ENCODE results near the gene NAA11.
"Not testable (repeated sequence)": the region's sequence is repeated elsewhere in the genome, so short reads cannot be mapped to it uniquely, and the experiment has no call there.

The NAA11 gene

DNA sequence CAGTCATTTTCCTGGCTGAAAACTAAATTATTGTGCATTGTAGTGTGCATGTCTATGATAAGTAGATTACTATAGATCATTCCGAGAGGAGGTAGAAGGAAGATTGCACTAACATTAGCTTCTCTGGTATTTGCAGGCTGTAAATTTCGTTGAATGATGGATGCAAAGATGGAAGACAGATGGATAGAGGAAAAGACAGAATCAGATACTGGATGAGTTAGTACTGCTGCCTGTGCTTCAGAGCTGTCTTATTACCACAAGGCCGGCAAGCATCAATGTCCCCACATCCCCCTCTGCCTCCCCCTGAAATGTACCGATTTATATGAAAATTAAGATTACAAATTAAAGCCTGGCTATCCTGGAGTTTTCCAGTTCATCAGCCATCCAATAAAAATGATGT is 17.7 kb downstream of the NAA11 start:
- no peak for DNase-seq

DNA sequence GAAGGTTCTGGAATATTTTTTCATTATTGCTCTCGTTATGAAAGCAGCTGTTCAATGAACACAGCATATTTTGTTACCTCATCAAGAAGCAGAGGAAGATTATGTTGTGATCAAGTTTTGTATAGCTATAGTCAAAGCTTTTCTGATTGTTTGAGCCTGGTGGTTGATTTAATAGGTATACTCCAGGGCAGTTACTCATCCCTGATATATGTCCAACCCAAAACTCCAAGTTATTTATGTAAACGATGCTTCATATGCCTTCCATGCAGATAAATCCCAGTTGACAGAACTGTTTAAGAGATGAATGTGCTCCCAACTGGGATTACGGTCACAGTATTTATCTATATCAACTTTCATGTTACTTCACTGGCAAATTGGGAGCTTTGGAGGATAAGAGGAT is 19.1 kb downstream of the NAA11 start:
- DNase-seq = no peak

DNA sequence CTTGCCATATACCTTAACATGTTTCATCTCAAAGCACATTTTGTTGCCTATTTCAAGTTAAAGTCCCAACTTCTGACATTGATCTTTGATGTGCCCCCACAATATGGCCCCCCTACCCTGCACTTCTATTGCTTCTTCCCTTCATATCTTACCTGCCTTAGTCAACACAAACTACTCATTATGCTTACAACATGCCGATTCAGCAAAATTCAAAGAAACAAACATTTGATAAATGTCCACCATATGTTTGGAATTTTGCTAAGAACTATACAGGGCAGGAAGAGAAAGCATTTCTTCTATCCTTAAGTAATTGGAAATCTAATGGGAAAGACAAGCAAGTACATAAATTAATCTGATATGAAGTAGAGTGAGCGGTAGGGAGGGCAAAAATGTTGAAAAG is 25.6 kb downstream of the NAA11 start:
- DNase-seq = no peak

DNA sequence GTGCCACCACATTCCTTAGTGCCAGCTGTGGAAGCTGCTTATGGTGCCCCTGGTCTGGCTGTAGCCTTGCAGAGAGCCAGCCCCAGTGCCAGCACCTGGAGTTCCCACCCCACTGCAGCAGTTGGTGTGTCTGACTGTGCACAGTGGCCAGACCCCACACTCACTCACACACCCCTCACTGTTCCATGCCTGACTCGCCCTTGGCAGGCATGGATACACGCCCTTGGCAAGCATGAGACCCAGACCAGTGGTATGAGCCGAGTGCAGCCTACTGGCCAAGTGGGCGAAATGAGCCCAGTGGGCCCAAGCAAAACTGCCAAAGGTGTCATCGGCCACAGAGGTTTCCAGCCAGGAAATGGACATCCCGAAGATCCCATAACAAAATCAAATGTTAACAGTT is 27.4 kb downstream of the NAA11 start:
- no peak for DNase-seq

DNA sequence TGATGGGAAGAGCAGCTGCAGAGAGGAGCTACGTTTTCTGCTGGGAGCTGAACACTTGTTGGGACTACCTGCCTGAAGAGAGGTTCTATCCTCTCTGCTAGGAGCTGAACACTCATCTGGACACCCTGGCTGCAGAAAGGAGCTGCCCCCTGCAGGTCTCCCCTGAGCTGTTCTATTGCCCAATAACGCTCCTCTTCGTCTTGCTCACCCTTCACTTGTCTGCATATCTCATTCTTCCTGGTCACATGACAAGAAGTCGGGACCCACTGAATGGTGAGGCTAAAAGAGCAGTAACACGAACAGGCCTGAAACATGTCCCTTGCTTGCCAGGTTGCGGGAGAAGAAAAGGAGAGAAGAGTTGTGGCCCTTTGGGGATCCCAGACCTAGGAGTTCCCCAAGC is 27.8 kb downstream of the NAA11 start:
- DNase-seq = no peak

DNA sequence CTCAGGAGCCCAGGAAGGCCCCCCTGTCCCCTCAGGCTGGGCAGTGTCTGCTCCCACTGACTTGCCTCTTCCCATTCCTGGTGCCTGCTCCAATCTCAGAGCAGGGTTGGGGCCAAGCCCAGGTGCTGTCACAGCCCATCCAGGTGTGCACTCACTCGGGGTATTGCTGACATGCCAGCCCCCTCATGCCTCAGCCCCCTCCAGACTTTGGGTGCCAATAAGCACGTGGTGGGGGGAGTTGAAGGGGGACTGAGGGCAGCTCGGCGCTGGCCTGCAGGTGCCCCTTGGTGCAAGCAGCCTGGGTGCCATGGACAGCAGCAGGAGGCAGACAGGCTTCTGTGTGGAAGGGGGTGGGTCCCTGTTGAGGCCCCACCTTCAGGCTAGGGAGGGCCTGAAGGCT is 28.4 kb downstream of the NAA11 start:
- no peak for DNase-seq

DNA sequence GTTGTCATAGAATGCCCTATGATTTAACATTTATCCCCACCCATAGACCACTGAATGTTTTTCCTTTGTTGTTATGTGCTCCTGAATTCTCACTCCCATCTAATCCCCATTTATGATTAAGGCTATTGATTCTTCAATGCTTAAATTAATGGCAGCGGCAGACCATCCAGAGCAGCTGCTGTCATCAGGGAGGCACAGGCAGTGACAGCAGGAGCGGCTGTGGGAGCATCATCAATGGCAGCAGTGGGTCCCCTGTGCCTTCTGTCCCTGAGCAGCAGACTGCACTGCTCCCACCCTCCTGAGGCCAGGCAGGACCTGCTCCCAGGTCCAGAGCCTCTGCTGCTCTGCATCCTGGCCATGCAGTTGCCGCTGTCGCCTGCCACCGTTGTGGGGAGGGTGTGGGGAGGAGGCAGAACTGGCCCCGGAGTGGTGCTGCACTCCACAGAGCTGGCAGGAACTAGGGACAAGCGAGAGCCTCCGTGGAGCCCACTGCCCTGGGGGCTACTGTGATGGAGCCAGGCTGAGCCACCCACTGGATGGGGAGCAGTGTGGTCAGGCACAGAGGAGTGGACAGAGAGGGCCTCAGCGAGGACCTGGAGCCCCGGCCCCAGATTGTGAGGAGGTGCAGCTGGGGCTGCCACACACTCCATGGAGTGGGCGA is 29.0 kb downstream of the NAA11 start:
- no peak for DNase-seq

DNA sequence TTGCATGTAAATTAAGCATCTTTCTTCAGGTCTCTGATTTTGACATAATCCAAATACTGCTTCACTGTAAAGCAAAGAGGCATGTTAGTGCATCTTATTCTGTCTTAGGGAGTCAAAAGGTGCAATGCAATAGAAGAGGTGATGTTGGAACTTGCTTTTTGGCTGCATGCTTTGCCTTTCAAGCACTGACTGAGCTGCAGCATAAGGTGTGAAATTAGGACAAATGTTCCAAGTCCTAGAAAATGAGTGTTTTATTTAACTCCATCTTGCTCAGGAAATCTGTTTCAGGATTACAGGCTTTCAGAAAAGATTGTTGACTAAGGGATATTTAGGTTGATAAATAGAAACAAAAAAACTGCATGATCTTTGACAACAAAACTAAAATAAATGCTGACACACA is 30.8 kb downstream of the NAA11 start:
- DNase-seq = no peak

DNA sequence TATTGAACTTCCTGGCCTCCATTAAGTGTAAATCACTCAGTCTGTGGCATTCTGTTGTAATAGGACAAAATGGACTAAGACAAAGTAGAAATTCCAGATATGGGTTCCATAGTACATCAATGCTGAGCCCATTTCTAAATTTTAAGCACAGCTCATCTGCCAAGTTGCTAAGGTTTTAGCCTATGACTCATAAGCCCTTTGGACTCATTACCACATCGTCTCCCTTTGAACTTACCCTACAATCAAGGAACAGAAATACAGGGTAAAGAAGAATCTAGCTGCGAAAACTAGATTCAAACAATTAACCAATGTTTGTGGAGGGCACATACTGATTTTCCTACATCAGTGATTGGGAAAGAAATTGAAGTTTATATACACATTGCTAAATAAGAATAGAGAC is 31.8 kb downstream of the NAA11 start:
- no peak for DNase-seq

DNA sequence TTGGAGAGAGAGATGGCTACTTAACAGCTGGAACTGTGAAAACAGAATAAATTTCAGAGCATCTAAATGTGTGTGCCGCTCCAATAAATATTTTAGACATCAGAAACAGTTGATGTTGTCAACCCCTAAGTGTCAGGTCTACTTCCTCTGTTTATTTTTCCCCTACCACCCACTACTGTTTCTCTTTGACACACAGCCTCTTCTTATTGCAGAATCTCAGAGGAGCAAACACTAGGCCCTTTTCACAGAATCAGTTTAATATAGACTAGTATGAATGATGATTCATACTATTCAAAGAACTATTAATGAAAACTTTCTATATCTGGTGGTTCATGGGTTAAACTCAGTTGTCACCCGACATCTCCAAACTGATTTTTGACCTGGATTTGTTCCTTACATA is 33.9 kb downstream of the NAA11 start:
- no peak for DNase-seq

DNA sequence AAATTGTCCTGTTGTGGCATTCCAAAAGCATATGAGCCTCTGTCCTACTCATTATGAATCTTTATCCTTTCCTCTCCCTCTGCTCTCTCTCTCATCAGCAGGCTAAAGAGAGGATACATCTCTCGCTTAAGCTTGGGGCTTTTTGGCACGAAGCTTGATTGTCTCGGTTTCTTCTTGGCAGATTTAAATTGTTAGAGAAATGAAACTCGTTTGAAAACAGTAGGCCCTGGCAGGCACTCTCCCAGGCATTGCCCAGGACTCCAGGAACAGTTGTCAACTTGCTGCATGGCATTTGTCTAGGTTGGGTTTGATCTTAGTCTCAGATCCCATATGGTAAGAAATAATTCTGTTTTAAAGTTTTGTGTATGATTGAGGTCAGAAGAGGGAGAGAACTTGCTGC is 35.5 kb downstream of the NAA11 start:
- DNase-seq = no peak

DNA sequence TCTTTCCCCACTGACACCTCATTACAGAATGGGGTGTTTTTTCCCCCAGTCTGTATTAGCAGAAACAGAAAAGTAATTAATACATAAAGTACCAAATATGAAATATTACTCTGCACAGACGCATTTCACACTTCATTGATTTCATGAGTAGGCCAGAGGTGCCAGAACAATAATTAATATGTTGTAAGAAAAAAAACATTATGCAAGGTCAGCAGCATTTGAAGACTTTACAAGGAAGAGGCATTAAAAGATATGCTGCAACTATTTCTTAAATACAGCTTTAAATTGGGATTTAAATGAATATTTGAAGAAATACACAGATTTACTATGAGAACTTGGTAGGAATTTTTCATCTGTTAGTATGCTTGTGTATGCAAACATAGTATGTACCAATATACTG is 37.7 kb downstream of the NAA11 start:
- no peak for DNase-seq

DNA sequence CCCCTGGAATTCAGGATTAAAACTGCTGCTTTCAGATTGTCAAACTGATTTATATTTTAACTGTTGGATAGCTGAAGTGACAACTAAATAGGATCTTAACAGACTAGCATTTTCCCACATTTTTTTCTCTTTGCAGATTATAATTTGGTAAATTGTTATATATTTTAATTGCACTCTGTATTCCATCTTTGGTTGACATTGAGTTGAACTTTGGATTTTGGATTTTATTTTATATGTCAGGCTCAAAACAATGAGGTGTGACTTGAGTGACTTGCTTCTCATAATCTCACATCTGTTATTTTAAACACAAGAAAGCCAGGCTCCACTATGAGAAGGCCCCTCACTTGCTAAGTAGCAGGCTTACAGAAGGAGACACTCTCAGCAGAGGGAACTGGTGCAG is 38.1 kb downstream of the NAA11 start:
- DNase-seq = no peak

DNA sequence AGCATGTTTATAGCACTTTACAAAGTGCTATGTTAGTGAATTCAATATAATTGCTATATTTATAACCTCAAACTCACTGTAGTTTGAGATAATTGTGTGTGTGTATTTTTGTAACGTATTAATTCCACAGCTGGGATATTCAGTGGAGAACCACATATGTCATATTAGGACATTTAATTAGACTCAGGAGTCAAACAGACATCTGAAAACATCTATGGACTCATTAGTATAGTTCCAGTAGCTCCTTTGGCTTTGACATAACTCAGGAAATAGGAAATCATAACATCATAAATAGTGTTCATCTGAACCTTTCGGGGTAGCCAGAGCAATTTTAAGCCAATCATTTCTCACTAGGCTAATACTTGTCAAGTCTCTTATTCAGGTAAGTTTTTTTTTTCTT is 38.8 kb downstream of the NAA11 start:
- DNase-seq = no peak

DNA sequence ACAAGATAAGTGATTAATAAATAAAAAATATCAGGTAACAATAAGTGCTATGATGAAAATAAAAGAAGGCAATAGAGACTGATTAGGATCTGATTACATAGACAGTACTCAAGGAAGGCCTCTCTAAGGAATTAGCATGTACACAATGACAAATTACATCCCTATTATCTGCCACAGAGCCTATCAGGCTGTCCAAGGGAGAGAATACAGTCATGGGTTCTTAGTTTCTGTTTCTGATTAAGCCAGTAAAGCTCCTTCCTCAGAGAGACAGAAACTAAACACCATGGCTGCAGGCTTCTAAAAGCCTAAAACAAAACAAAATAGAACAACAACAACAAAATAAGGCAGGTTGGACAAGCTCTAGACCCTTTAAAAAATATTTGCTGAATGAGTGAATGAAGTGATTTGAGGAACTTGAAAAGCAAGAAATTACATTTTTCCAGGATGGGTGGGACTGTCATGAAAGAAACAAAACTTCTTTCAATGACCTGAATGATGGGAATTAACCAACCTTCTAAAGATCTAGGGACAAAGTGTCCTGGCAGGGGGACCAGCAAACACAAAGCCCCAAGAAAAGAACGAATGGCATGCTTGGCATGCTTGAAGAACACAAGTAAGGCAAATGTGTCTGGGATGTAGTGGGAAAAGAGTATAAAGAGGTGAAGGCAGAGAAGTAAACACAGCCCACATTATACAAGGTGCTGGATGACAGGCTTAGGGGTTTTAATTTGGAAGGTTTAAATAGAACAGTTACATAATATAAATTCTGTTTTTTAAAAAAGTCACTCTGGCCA is 44.1 kb downstream of the NAA11 start:
- no peak for DNase-seq

DNA sequence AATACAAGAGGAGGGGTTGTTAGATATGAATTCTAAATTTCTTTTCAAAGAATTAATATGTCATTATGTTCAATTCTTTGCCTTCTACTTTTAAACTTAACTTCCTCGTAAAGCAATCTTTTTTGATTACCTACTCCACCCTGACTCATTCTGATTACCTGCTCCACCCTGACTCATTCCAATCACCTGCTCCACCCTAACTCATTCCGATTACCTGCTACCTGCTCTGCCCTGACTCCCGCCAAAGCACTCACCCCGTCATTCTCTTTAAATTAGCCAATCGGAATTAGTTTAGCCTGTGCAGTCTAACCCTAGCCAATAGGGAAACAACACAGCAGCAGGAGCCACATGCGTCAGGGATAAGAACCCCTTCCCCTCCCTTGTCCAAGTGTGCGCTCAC is 48.4 kb downstream of the NAA11 start:
- DNase-seq = not testable (repeated sequence)

DNA sequence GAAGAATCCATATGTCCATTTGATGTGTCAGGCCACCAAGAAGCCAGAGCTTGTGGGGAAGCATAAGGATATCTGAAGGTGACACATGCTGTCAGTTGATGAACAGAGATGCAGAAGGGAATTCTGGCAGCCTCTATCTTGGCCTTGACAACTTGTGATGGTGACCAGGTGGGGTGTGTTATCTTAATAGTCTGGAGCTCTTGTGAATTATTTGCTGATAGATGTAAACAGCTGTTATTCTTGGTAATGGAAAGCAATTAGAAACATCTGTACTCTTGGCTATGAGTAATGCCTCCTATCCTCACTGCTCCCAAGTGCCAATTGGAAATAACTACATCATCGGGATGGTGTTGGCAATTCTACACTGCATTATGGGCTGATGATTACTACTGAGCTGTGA is 51.9 kb downstream of the NAA11 start:
- DNase-seq = no peak

DNA sequence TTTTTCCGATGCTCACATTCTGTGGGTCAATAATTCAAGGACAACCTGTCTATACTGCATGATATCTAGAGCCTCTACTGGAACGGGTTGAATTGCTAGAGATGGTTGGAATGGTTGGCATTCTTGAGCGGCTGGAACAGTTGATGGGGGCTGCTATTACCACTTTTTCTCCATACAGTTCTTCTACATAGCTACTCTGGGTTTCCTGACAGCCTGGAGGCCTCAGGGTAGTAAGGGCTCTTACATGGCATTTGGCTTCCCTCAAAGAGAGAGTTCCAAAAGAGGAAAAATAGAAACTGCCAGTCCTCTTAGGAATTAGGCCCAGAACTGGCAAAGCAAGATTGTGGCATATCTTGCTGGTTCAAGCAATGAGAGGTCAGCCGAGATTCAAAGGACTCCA is 53.1 kb downstream of the NAA11 start:
- DNase-seq = no peak

DNA sequence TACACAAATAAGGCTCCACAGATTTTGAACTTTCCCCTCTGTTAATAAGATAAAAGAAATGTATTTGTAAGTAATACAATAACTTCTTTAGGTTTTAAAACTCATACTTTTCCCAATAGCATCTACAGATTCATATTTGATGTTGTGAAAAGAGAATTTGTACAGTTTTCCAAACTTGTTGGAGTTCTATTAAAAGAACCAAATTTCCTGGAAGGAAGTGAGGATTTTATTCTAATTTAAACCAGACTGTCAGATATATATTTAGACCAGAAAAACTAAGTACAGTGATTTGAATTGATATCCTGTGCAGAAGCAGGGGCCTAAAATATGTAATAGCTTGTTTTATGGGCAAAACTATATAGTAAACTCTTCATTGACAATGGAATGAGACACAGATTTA is 53.7 kb downstream of the NAA11 start:
- no peak for DNase-seq

DNA sequence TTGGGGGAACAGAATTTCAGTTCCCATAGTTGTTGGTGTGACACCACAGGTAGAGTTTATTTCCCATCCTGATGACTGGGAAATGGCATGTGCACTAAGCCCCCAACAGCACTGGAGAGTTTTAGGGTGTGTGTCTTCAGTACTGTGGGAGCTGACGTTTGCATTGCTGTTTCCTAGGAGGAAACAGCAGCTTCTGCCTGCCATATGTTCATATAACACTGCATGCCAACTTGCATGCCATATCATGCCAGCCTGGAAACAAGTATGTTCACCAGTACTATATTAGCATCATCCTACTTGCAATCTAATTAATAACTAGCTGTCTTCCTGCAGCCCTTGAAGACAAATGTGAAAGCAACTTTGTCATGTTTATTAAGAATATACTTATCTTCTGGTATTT is 58.2 kb downstream of the NAA11 start:
- DNase-seq = no peak

All from CD4-positive, alpha-beta T cell treated with Interferon alpha-2 for 1 hour (primary cell).